Endothelial cell (in vitro differentiated cells): ENCODE data around the gene SRGAP2B. TPM values are rescaled to one million over a fixed set of nuclear protein-coding genes. Genes with fewer than 3 reads are reported as not detected.
"Not testable (repeated sequence)": the region's sequence is repeated elsewhere in the genome, so short reads cannot be mapped to it uniquely, and the experiment has no call there.

Experiments used
- DNase-seq: peaks from one replicate; pipeline ENCODE4 v3.0.0; 2021; ENCODE audit warnings: low spot score
- H3K27ac Mint-ChIP-seq: one replicate; pipeline ENCODE4 v1.8.0; 2021; ENCODE audit warnings: mixed read lengths, inconsistent platforms; ENCODE audit not compliant: unreplicated experiment
- H3K27me3 Mint-ChIP-seq: one replicate; pipeline ENCODE4 v1.8.0; 2021; ENCODE audit warnings: mild to moderate bottlenecking, moderate library complexity, mixed read lengths, inconsistent platforms; ENCODE audit not compliant: unreplicated experiment
- H3K36me3 Mint-ChIP-seq: one replicate; pipeline ENCODE4 v1.8.0; 2021; ENCODE audit warnings: mild to moderate bottlenecking, low read depth, mixed read lengths, inconsistent platforms; ENCODE audit not compliant: unreplicated experiment
- H3K4me1 Mint-ChIP-seq: one replicate; pipeline ENCODE4 v1.8.0; 2021; ENCODE audit warnings: mild to moderate bottlenecking, mixed read lengths, inconsistent platforms; ENCODE audit not compliant: unreplicated experiment
- H3K4me3 Mint-ChIP-seq: one replicate; pipeline ENCODE4 v1.8.0; 2021; ENCODE audit warnings: mild to moderate bottlenecking, mixed read lengths, inconsistent platforms; ENCODE audit not compliant: unreplicated experiment
- H3K9me3 Mint-ChIP-seq: one replicate; pipeline ENCODE4 v1.8.0; 2021; ENCODE audit warnings: mixed read lengths, inconsistent platforms; ENCODE audit not compliant: unreplicated experiment
- total RNA-seq: library from RNA; stranded (reverse); fragmentation: NEBNext Ultra II Directional; extraction: Animal tissue kit (Norgen Biotek cat#: 25700); gene quantifications from one replicate; pipeline ENCODE4 v1.2.1, GENCODE V29; 2021; ENCODE audit not compliant: unreplicated experiment

The SRGAP2B gene
- total RNA-seq, 1 donor from 2014 or later: 88.8 TPM

DNA sequence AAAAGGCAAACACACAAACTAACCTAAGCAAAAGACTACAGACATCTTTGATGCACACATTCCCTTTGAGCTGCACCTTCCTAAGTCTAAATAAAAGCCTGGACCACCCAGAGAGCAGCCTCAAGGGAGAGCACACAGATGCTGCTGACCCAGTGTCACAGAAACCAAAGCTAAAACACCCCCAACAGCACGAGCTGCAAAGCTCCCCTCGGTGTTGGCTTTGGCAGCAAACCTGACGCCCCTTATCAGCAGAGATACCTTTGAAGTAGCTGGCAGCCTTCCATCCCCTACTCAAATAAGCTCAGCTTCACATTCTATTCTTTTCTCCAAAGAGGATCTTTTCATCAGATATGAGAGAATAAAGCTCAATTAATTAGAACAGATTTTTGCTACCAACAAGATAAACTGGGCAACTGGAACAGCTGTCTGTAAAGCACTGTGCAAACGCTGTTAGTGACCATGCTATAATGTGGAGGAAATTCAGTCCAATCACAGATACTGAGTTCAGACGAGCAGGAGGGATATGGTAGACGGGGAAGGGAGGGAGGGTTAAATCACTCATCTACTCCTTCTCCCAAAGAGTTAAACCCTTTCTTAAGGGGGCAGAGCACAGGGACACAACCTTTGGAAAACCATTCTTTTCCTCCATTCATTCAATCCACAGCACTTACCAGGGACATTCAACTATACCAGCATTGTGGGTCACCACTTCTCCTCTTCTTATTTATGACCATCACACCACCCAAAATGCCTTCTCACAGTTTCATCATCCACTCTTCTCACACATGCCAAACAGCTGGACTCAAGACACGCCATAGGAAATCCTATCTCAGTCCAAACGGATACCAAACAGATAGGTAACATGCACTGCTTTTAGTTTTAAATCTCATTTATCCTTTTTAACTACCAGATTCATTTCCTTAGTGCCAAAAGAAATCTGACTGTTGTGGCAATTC, 148.3 kb downstream of the SRGAP2B start:
- not testable (repeated sequence) for H3K27me3 Mint-ChIP-seq, H3K27ac Mint-ChIP-seq, H3K4me3 Mint-ChIP-seq, DNase-seq, H3K36me3 Mint-ChIP-seq, H3K9me3 Mint-ChIP-seq, H3K4me1 Mint-ChIP-seq

DNA sequence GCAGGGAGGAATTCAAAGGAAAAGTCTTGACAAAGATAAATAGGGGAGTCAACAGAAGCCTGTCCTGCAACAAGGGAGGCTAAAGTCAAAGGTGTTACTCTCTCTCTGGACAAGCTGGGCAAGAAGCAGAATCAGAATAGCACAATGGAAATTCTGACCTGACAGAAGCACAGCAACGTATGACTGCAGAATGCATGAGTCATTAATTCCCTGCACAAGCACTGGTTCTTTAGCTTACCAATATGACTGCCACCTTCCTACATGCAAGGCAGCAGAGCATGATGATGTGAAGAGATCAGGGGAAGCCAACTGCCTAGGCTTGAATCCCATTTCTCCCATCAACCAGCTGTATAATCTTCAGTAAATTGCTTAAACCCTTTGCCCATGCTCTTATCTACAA, 153.4 kb downstream of the SRGAP2B start:
- not testable (repeated sequence) for H3K27me3 Mint-ChIP-seq, H3K4me1 Mint-ChIP-seq, H3K9me3 Mint-ChIP-seq, DNase-seq, H3K4me3 Mint-ChIP-seq, H3K27ac Mint-ChIP-seq, H3K36me3 Mint-ChIP-seq

DNA sequence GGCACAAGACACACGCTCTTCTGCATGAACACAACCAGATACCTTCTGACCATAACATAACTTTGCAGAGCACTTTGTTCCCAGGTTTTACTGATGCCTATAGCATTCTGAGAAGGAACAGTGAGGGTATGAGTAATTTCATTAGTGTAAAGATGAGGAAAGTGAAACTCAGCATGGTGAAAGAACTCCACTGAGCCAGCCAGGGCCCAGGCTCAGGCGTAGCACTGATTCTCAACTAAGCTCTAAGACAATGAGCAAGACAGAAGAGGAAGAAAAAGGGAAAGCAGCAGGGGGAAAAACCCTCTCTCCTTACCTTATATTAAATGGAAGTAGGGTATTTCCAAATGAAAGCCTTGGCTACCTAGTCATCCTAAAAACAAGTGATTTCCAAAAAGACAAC, 155.1 kb downstream of the SRGAP2B start:
- not testable (repeated sequence) for H3K4me3 Mint-ChIP-seq, H3K9me3 Mint-ChIP-seq, DNase-seq, H3K36me3 Mint-ChIP-seq, H3K27me3 Mint-ChIP-seq, H3K4me1 Mint-ChIP-seq, H3K27ac Mint-ChIP-seq

- not testable (repeated sequence) for H3K9me3 Mint-ChIP-seq, H3K4me1 Mint-ChIP-seq, H3K4me3 Mint-ChIP-seq, DNase-seq, H3K27me3 Mint-ChIP-seq, H3K27ac Mint-ChIP-seq, H3K36me3 Mint-ChIP-seq
These were observed 156.5 kb downstream of the SRGAP2B start for GRCh38 chr1:144938627-144939026.

- H3K4me1 Mint-ChIP-seq, H3K4me3 Mint-ChIP-seq, H3K27me3 Mint-ChIP-seq, H3K36me3 Mint-ChIP-seq, H3K27ac Mint-ChIP-seq, DNase-seq, H3K9me3 Mint-ChIP-seq: not testable (repeated sequence)
These were observed 158.9 kb downstream of the SRGAP2B start for GRCh38 chr1:144936186-144936732.

GRCh38 chr1:144935310-144935709, 159.8 kb downstream of the SRGAP2B start:
- H3K27ac Mint-ChIP-seq, H3K27me3 Mint-ChIP-seq, H3K4me1 Mint-ChIP-seq, H3K4me3 Mint-ChIP-seq, DNase-seq, H3K36me3 Mint-ChIP-seq, H3K9me3 Mint-ChIP-seq: not testable (repeated sequence)

DNA sequence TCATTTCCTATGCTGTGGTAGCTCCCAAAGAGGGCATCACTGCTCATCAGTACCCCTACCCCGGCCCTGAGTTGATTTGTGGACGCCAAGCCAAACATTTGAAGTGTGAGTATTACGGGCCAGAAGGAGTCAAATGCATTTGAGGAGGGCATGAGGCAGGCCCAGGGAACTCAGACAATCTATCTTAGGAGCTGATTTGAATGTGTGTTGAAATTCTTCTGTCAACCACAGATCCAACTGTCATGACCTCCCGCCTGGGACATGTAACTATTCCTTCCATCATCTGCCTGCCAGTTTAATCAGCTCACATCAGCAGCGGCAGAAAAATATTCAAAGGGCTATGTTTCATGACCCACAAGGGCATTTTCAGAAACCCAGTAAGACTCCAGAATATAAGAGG, 162.1 kb downstream of the SRGAP2B start:
- not testable (repeated sequence) for H3K4me3 Mint-ChIP-seq, H3K27me3 Mint-ChIP-seq, H3K36me3 Mint-ChIP-seq, H3K9me3 Mint-ChIP-seq, H3K27ac Mint-ChIP-seq, DNase-seq, H3K4me1 Mint-ChIP-seq

DNA sequence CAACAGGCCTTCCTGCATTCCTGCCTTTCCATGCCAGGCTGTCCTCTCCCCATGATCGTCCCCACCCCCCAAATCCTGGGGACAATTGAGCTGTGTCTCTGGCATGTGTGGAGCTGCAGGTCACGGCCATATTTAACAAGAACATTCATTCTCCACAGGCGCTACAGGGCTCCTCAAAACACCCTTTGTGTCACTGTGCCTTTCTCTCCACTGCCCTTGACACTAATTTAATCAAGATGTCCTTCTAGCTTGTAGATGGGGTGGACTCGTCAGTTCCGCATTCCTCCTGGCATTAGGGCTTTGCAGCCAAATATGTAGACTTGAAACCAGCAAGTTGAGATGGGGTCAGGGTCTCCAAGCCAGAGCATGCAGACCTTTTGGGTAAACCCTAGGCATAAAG, 163.0 kb downstream of the SRGAP2B start:
- DNase-seq, H3K27me3 Mint-ChIP-seq, H3K4me3 Mint-ChIP-seq, H3K27ac Mint-ChIP-seq, H3K4me1 Mint-ChIP-seq, H3K9me3 Mint-ChIP-seq, H3K36me3 Mint-ChIP-seq: not testable (repeated sequence)

DNA sequence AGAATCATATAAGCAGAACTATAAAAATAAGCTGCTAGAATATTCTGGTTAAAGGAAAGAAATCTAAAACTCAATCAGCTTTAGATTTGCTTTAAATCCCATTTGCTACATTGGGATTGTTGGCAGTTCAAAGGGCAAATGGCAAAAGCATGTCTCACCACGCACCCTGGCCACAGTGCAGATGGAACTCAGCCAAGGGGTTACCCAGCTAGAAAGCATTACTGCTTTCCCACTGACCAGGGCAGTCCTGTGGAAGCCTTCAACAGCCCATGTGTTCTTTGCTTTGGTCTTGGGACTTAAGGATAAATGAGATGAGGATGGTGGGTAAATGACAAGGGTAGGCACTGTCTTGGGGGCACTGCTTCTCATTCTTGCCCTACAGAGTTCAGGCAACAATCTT, 163.6 kb downstream of the SRGAP2B start:
- not testable (repeated sequence) for H3K27me3 Mint-ChIP-seq, H3K27ac Mint-ChIP-seq, H3K4me1 Mint-ChIP-seq, H3K4me3 Mint-ChIP-seq, H3K9me3 Mint-ChIP-seq, DNase-seq, H3K36me3 Mint-ChIP-seq

DNA sequence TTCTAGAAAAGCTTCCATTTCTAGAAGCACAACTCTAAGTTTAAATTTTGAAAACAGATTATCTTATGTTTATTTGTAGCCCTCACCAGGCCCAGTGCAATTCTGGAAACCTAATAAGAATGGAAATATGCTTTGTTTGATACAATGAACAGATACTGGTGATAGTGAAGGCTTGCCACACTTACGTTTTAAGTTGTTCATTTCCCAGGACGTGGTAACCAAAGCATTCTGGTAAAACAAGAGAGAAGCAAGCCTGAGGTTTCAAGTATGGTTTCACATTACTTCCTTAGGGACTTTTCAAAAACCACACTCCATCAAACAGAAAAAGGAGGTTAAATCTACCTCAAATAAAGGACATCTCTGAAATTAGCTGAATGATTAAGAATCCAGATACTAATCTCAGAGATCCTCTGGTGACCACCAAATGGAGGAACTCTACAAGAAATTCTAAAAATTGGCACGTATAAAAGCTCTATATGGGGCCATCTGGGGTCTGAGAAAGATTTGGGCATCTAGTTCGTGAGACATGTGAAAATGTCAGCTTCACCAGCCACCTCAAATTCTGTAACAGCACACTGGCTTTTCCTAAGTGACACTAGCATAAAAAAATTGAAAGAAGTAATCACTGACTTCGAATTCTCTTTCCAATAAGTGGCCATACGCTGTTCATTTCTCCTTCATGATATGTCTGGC, 164.9 kb downstream of the SRGAP2B start:
- not testable (repeated sequence) for H3K4me1 Mint-ChIP-seq, H3K36me3 Mint-ChIP-seq, H3K27ac Mint-ChIP-seq, H3K4me3 Mint-ChIP-seq, H3K9me3 Mint-ChIP-seq, DNase-seq, H3K27me3 Mint-ChIP-seq

- not testable (repeated sequence) for H3K9me3 Mint-ChIP-seq, DNase-seq, H3K4me3 Mint-ChIP-seq, H3K27me3 Mint-ChIP-seq, H3K36me3 Mint-ChIP-seq, H3K27ac Mint-ChIP-seq, H3K4me1 Mint-ChIP-seq
These were observed 167.8 kb downstream of the SRGAP2B start for GRCh38 chr1:144927292-144927691.

DNA sequence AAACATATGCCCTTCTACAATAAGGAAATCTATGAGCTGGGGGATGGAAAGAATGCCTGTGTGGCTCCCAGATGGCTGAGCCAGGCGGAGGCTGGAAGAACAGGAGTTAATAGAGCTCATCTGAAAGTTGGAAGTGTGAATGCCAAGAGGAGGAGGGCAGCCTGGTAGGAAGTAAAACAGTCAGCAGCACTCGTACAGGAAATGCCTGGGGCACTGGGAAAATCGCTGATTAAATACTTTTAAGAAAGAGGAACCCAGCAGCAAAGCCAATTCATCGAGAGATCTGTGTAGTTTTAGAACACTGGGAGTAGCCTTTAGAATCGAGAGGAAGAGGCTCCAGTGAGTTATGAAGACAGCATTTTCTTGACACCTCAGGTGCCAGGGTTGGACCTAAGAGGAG, 171.5 kb downstream of the SRGAP2B start:
- not testable (repeated sequence) for H3K9me3 Mint-ChIP-seq, H3K27ac Mint-ChIP-seq, H3K27me3 Mint-ChIP-seq, H3K4me1 Mint-ChIP-seq, H3K4me3 Mint-ChIP-seq, H3K36me3 Mint-ChIP-seq, DNase-seq
